ENCODE data around the gene PTGDR. TPM values are rescaled to one million over a fixed set of nuclear protein-coding genes. Genes with fewer than 3 reads are reported as not detected.

PTGDR gene
- polyA plus RNA-seq, 1 experiment: not detected

- CTCF ChIA-PET: interaction anchor here (1.0 to 1.1 kb wide), 2 partner anchors 44 to 144 kb away, joined by 3 read pairs; no protein-coding TSS in a partner anchor
- POLR2A ChIA-PET: no interaction called here
- Histone ChIP-seq H3K36me3 (ENCODE audit: control insufficient read depth, insufficient read depth, low read length) (no peaks in the 10 kb centered on the region), H3K27me3 (ENCODE audit: control insufficient read depth, insufficient read depth, low read length) (peaks cover 7% of the 10 kb centered on the region; the same call in 1 of the 2 replicates), H3K4me3 (ENCODE audit: low read depth, low read length) (peak overlapping the region; percentile 48)
- TF ChIP-seq CTCF (IDR thresholded peaks at IDR 0.05; ENCODE audit: insufficient read depth, low read depth, low read length): no peak
- no peak for DNase-seq (ENCODE audit: low read depth)
Measured at GRCh38 chr14:52313462-52313861, 46.0 kb downstream of the PTGDR start.

GRCh38 chr14:52313903-52314594 lies 46.6 kb downstream of the PTGDR start, which contains the start of gene PTGER2:
Gene PTGER2, plus strand, starts transcription at chr14:52314312. Its CDS starts 237 bp downstream, at chr14:52314549.
- DNase-seq (ENCODE audit: low read depth): no peak
- ChIA-PET CTCF (interaction anchor here (0.8 to 1.1 kb wide), 3 partner anchors 10 to 144 kb away, joined by 3 to 4 read pairs (median 3); no protein-coding TSS in a partner anchor), POLR2A (no interaction called here)
- Histone ChIP-seq H3K36me3 (ENCODE audit: control insufficient read depth, insufficient read depth, low read length) (no peaks in the 10 kb centered on the region), H3K27me3 (ENCODE audit: control insufficient read depth, insufficient read depth, low read length) (peaks cover 7% of the 10 kb centered on the region; the same call in 1 of the 2 replicates), H3K4me3 (ENCODE audit: low read depth, low read length) (peak within 1 kb of the TSS; percentile 48)
- no peak for TF ChIP-seq CTCF (IDR thresholded peaks at IDR 0.05; ENCODE audit: insufficient read depth, low read depth, low read length)

DNA sequence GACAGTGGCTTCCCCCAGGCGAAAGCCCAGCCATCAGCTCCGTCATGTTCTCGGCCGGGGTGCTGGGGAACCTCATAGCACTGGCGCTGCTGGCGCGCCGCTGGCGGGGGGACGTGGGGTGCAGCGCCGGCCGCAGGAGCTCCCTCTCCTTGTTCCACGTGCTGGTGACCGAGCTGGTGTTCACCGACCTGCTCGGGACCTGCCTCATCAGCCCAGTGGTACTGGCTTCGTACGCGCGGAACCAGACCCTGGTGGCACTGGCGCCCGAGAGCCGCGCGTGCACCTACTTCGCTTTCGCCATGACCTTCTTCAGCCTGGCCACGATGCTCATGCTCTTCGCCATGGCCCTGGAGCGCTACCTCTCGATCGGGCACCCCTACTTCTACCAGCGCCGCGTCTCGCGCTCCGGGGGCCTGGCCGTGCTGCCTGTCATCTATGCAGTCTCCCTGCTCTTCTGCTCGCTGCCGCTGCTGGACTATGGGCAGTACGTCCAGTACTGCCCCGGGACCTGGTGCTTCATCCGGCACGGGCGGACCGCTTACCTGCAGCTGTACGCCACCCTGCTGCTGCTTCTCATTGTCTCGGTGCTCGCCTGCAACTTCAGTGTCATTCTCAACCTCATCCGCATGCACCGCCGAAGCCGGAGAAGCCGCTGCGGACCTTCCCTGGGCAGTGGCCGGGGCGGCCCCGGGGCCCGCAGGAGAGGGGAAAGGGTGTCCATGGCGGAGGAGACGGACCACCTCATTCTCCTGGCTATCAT lies 47.3 kb downstream of the PTGDR start:
- CTCF ChIA-PET: interaction anchor here (0.8 to 1.1 kb wide), 2 partner anchors 10 to 143 kb away, joined by 3 to 4 read pairs; no protein-coding TSS in a partner anchor
- POLR2A ChIA-PET: no interaction called here
- Histone ChIP-seq H3K4me3 (ENCODE audit: low read depth, low read length) (peak overlapping the region; percentile 48), H3K36me3 (ENCODE audit: control insufficient read depth, insufficient read depth, low read length) (no peaks in the 10 kb centered on the region), H3K27me3 (ENCODE audit: control insufficient read depth, insufficient read depth, low read length) (0 out of 2 replicates have a peak, but pooled peaks cover 4% of the 10 kb centered on the region)
- no peak for DNase-seq (ENCODE audit: low read depth)
- no peak for TF ChIP-seq CTCF (IDR thresholded peaks at IDR 0.05; ENCODE audit: insufficient read depth, low read depth, low read length)

DNA sequence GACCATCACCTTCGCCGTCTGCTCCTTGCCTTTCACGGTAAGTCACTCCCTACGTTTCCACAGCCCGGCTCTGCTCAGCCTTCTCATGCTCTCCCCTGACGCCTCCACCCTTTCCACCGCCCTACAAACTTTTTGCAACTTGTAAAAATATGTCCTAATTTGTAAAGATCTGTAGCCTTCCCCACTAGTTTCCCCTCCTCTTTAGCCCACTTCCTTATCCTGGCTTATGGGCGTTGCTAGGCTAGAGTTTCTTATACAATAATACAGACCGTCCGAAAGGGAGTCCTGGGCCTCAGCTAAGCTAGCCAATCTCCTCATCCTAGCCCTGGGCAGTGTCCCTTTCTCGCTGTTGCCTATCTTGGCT lies 47.8 kb downstream of the PTGDR start:
- H3K4me3 ChIP-seq (ENCODE audit: low read depth, low read length): no peak overlapping the region
- CTCF ChIA-PET: no interaction called here
- DNase-seq (ENCODE audit: low read depth): no peak
- no peaks in the 10 kb centered on the region for H3K36me3 ChIP-seq (ENCODE audit: control insufficient read depth, insufficient read depth, low read length)
- H3K27me3 ChIP-seq (ENCODE audit: control insufficient read depth, insufficient read depth, low read length): 0 out of 2 replicates have a peak, but pooled peaks cover 4% of the 10 kb centered on the region
- POLR2A ChIA-PET: no interaction called here
- TF ChIP-seq CTCF (IDR thresholded peaks at IDR 0.05; ENCODE audit: insufficient read depth, low read depth, low read length): no peak

- POLR2A ChIA-PET: no interaction called here
- CTCF ChIA-PET: no interaction called here
- Histone ChIP-seq H3K27me3 (ENCODE audit: control insufficient read depth, insufficient read depth, low read length) (peaks cover 4% of the 10 kb centered on the region; the same call in 1 of the 2 replicates), H3K36me3 (ENCODE audit: control insufficient read depth, insufficient read depth, low read length) (no peaks in the 10 kb centered on the region), H3K4me3 (ENCODE audit: low read depth, low read length) (no peak overlapping the region)
- no peak for DNase-seq (ENCODE audit: low read depth)
- no peak for TF ChIP-seq CTCF (IDR thresholded peaks at IDR 0.05; ENCODE audit: insufficient read depth, low read depth, low read length)
Measured at GRCh38 chr14:52318062-52318461, 50.6 kb downstream of the PTGDR start.

Measured in BJ (cell line).